Stimulated activated naive B cell treated with anti-CD40 and anti-IgM and Interleukin-4, amounts not matched to agents 10 μg/mL and 1 μg/mL and 100 μg/mL, for 72 hours (primary cell): ENCODE results near the gene CPNE5.
A peak's percentile ranks its signal among the peaks of the same experiment; 100 is the strongest.

Experiments used
- ATAC-seq, 2 donors: fragments of 150-1000 bp; cut with Tn5 transposase; replicated peaks; 2 replicates each; pipeline ENCODE4 v1.10.0; 2021; ENCODE audit warnings: moderate library complexity in 1 of 2
- DNase-seq: peaks from one replicate; pipeline ENCODE4 v3.0.0; 2021
- H3K27ac Mint-ChIP-seq: one replicate; pipeline ENCODE4 v1.8.0; 2022; ENCODE audit warnings: mild to moderate bottlenecking, mixed read lengths
- H3K27me3 Mint-ChIP-seq, 2 donors: one replicate each; pipeline ENCODE4 v1.8.0; 2022; ENCODE audit warnings: mixed read lengths in 2 of 2
- H3K36me3 Mint-ChIP-seq, 2 donors: one replicate each; pipeline ENCODE4 v1.8.0; 2022; ENCODE audit warnings: mixed read lengths in 2 of 2, mild to moderate bottlenecking in 1 of 2
- H3K4me1 Mint-ChIP-seq, 2 donors: one replicate each; pipeline ENCODE4 v1.8.0; 2022; ENCODE audit warnings: mixed read lengths in 2 of 2, mild to moderate bottlenecking in 1 of 2
- H3K4me3 Mint-ChIP-seq, 2 donors: one replicate each; pipeline ENCODE4 v1.8.0; 2022; ENCODE audit warnings: mild to moderate bottlenecking in 2 of 2, mixed read lengths in 2 of 2, moderate library complexity in 1 of 2
- H3K9me3 Mint-ChIP-seq, 2 donors: one replicate each; pipeline ENCODE4 v1.8.0; 2022; ENCODE audit warnings: mixed read lengths in 2 of 2, mild to moderate bottlenecking in 1 of 2

CPNE5 gene

DNA sequence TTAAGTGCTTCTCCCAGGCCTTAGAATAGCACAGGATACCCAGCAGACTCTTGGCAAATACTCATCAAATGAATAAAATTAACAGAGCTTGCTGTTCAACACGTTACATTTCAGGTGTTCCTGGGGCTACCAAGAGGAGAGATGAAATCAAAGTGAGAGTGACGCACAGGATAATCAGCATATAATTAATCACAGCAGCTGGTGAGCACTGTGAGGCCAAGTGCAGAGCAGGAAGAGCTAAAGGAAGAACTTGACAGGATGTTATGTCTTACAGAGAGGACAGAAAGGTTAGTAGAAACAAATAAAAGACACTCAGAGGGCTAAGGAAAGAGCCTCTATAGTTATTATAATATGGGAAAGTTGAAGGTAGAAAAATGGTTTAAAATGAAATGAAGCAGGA lies 26.6 kb upstream of the CPNE5 start:
- no peaks in the 10 kb centered on the region for H3K9me3 Mint-ChIP-seq
- H3K4me3 Mint-ChIP-seq = no peak overlapping the region
- H3K27ac Mint-ChIP-seq = no peak overlapping the region
- peaks cover 13 to 16% of the 10 kb centered on the region in 2 donors for H3K4me1 Mint-ChIP-seq
- no peaks in the 10 kb centered on the region for H3K27me3 Mint-ChIP-seq
- peaks cover 38 to 71% of the 10 kb centered on the region in 2 donors for H3K36me3 Mint-ChIP-seq
- DNase-seq (no peak), ATAC-seq (no peak)

DNA sequence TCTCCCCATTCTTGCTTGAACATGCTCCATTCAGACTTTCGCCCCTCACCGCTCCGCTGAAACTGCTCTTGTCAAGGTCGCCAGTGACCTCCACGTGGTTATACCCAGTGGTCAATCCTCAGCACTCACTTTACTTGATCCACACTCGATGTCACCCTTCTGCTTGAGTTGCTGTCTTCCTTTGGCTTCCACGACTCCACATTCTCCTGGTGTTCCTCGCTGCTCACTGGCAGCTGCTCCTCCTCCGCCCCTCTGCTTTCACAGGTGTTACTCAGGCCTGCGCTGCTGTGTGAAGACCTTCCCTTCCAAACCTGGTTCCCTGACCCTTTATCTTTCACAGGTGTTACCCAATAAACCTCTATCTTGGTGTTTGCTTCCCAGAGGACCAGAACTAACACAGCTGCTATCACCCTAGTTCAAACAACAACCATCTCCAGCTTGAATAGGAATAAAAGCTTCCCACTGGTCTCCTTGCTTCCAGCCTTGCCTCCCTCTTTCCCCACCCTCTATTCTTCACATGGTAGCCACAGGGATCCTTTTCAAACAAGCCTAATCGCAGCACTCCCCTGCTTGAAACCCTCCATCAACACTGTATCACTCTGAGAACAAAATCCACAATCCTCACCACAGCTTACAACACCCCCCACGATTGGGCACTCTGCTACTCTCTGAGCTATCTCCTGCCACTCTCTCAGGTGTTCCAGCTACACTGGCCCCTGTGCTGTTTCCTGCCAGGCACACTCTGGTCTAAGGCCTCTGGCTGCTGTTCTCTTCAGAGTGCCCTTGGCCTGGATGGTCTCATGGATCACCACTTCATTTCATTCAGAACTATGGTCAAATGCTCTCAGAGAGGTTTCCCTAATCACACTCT lies 24.7 kb upstream of the CPNE5 start:
- peaks cover 34 to 67% of the 10 kb centered on the region in 2 donors for H3K36me3 Mint-ChIP-seq
- H3K4me3 Mint-ChIP-seq = no peak overlapping the region
- H3K27me3 Mint-ChIP-seq = no peaks in the 10 kb centered on the region
- H3K9me3 Mint-ChIP-seq = no peaks in the 10 kb centered on the region
- ATAC-seq (no peak), DNase-seq (no peak)
- H3K27ac Mint-ChIP-seq = peak overlapping the region; percentile 2
- H3K4me1 Mint-ChIP-seq = peaks cover 7 to 14% of the 10 kb centered on the region in 2 donors

DNA sequence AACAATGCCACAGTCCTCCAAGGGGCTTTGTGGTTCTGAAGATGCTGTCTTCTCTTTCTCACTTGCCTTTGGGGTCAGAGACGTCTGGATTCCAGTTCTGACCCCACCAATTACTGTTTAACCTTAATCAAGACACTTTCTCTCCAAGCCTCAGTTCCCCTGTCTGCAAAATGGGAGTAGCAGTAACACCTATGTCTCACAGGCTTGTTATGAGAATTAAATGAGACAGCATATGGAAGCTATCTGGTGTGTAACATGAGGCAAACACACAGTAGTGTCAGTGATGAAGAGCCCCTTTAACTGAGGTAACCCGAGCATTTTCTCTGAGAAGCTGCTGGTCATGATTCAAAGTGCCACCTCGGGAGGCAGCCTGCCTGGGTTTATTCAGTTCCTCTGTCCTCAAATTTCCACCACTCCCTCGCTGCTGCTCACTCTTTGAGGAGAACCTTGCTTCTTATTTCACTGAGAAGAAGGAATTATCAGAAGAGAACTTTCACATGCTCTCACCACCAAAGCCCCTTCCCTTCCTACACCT lies 23.7 kb upstream of the CPNE5 start:
- DNase-seq (no peak), ATAC-seq (no peak)
- H3K36me3 Mint-ChIP-seq = peaks cover 32 to 70% of the 10 kb centered on the region in 2 donors
- H3K4me3 Mint-ChIP-seq = no peak overlapping the region
- H3K27ac Mint-ChIP-seq = no peak overlapping the region
- no peaks in the 10 kb centered on the region for H3K27me3 Mint-ChIP-seq
- no peaks in the 10 kb centered on the region for H3K9me3 Mint-ChIP-seq
- peaks cover 7 to 12% of the 10 kb centered on the region in 2 donors for H3K4me1 Mint-ChIP-seq

DNA sequence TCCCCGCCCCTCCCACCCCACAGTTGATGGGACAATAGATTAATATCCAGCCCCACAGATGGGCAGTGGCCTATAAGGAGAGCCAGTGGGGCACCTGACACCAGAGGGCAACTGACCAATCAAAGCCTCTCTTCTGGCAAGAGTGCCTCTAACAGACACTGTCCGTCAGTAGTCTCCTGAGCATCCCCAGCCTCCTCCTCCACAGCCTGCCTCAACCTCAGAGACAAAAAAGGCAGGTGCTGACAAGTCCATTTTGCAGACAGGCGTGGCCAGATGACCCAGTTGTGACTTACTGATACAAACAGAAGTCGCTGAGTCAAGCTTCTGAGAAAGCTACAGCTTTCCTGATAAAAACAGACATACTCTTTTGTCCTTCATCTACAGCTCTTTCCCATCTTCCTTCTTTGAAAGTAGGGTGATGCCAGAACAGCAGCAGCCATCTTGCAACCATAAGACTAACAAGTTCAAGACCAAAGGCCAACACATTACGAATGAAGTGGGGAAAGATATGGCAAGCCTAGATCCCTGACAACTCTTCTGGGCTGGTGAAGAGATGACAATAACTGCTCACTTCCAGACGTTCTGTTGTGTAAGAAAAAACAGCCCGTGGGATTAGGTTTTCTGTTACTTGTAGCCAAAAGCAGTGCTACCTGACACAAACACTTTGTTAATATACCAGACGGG lies 23.1 kb upstream of the CPNE5 start:
- ATAC-seq = no peak
- Mint-ChIP-seq H3K27me3 (no peaks in the 10 kb centered on the region), H3K4me1 (peaks cover 7 to 10% of the 10 kb centered on the region in 2 donors)

DNA sequence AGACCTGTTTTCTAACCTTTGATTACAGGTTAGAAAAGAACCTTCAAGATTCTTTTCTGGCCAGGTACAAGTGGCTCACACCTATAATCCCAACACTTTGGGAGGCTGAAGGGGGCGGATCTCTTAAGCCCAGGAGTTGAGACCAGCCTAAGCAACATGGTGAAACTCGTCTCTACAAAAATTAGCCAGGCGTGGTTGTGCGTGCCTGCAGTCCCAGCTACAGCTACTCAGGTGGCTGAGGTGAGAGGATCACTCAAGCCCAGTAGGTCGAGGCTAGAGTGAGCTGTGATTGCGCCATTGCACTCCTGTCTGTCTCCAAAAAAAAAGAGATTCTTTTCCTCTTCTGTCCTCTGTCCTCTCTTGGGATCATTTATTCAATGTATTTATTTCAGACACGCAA lies 20.9 kb upstream of the CPNE5 start:
- no peaks in the 10 kb centered on the region for H3K9me3 Mint-ChIP-seq
- ATAC-seq (no peak), DNase-seq (no peak)
- H3K36me3 Mint-ChIP-seq = peaks cover 40 to 62% of the 10 kb centered on the region in 2 donors
- peaks cover 7 to 10% of the 10 kb centered on the region in 2 donors for H3K4me1 Mint-ChIP-seq
- no peak overlapping the region for H3K4me3 Mint-ChIP-seq
- H3K27ac Mint-ChIP-seq = no peak overlapping the region
- no peaks in the 10 kb centered on the region for H3K27me3 Mint-ChIP-seq

More for the DNA sequence above, 23.1 kb upstream of the CPNE5 start:
- no peak overlapping the region for H3K4me3 Mint-ChIP-seq
- H3K9me3 Mint-ChIP-seq = no peaks in the 10 kb centered on the region
- no peak for DNase-seq
- no peak overlapping the region for H3K27ac Mint-ChIP-seq
- peaks cover 32 to 68% of the 10 kb centered on the region in 2 donors for H3K36me3 Mint-ChIP-seq

DNA sequence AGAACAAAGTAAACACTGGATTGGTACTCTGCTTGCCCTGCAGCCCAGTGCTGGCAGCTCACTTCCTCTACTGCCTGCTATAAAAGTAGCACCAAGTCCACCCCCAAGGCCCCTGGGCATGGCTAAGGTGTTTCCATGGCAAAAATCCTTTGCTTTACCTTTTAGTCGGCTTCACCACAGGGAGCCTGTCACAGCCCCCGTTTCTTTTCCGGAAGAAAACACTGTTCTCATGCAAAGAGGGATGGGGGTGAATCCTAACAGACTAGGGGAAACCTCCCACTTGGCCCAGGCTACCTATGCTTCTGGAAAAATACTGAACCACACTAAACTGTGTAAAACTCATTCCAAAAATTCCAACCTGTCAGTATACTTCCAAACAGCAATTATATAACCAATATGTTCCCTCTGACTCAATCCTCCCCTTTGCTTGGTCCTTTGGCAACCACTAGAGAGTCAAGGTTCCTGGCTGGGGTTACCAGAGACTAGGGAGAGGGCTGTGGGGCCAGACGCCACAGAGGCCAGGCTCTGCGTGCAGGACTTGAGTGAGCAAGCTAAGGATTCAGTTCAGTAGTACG lies 19.2 kb upstream of the CPNE5 start:
- Mint-ChIP-seq H3K36me3 (peaks cover 39 to 61% of the 10 kb centered on the region in 2 donors), H3K27ac (peak overlapping the region; percentile 38), H3K4me1 (peaks cover 0 to 4% of the 10 kb centered on the region in 2 donors), H3K4me3 (no peak overlapping the region), H3K9me3 (no peaks in the 10 kb centered on the region), H3K27me3 (no peaks in the 10 kb centered on the region)
- ATAC-seq (no peak), DNase-seq (no peak)

DNA sequence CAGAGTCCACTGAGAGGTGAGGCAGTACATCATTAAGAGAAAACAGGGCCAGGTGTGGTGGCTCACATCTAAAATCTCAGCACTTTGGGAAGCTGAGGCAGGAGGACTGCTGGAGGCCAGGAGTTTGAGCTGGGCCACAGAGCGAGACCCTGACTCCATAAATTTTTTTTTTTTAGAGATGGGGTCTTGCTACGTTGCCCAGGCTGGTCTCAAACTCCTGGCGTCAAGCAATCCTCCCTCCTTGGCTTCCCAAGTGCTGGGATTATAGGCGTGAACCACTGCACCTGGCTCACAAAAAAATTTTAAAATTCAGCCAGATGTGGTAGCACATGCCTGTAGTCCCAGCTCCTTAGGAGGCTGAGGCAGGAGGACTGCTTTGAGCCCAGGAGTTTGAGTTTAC lies 18.1 kb upstream of the CPNE5 start:
- ATAC-seq (no peak), DNase-seq (no peak)
- Mint-ChIP-seq H3K4me1 (peaks cover 0 to 2% of the 10 kb centered on the region in 2 donors), H3K36me3 (peaks cover 37 to 65% of the 10 kb centered on the region in 2 donors), H3K27me3 (no peaks in the 10 kb centered on the region), H3K9me3 (no peaks in the 10 kb centered on the region), H3K27ac (no peak overlapping the region), H3K4me3 (no peak overlapping the region)

DNA sequence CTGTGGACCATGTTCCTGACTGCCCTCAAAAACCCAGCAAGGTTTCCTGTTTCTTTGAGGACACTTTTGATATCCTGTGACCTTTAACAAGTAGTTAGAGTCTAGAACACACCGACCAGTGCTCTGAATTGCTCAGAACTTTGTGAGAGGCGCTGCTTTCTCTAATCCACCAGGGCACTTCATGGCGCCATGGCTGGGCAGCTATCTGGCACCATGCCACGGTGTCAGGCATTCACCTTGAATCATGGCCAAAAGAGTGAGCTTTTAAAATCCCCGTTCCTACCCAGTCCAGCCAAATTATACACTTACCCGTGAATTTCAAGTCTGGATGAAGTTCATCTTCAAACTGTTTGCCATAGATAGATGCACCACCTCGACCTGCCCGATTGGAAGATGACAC lies 17.0 kb upstream of the CPNE5 start:
- Mint-ChIP-seq H3K4me1 (peaks cover 0 to 2% of the 10 kb centered on the region in 2 donors), H3K27ac (no peak overlapping the region), H3K27me3 (no peaks in the 10 kb centered on the region), H3K9me3 (no peaks in the 10 kb centered on the region), H3K36me3 (peaks cover 42 to 70% of the 10 kb centered on the region in 2 donors), H3K4me3 (no peak overlapping the region)
- ATAC-seq (no peak), DNase-seq (no peak)

DNA sequence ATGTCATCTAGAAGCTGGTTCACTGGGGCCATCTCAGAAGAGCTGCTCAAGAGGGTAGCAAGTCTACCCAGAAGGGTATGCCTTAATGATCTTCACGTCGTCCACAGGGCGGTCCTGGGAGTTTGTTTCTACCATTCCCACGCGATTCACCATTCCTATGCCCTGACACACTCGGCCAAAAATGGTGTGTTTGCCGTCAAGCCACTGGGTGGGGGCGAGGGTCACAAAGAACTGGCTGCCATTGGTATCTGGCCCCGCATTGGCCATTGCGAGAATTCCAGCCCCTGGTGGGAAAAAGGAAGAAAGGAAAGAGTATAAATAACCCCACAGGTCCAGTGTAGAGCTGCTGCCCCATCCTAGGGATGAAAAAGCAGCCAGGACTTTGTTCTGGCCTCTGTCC lies 16.5 kb upstream of the CPNE5 start:
- peaks cover 44 to 68% of the 10 kb centered on the region in 2 donors for H3K36me3 Mint-ChIP-seq
- H3K4me1 Mint-ChIP-seq = peaks cover 0 to 2% of the 10 kb centered on the region in 2 donors
- H3K9me3 Mint-ChIP-seq = no peaks in the 10 kb centered on the region
- H3K4me3 Mint-ChIP-seq = no peak overlapping the region
- ATAC-seq (no peak), DNase-seq (no peak)
- no peaks in the 10 kb centered on the region for H3K27me3 Mint-ChIP-seq
- H3K27ac Mint-ChIP-seq = no peak overlapping the region

DNA sequence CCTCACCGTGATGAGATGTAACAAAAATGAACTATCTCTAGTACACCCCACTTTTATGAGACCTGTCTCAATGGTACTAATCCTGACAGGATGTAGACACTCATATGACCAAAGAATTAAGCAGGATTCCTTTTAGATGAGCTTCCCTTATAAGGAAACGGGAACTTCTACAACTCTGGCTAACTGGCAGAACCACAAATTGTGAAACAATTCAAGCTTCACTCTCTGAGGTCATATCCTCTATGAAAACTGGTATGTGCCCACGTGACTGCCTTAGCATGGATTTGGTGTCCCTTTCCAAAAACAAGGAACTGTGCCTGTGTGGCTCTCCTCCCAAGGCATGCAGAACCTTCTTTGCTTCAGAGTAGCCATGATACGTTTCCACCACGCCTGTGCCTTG lies 14.1 kb upstream of the CPNE5 start:
- peaks cover 12% of the 10 kb centered on the region in 2 donors for H3K4me1 Mint-ChIP-seq
- ATAC-seq (no peak), DNase-seq (no peak)
- H3K4me3 Mint-ChIP-seq = no peak overlapping the region
- H3K27me3 Mint-ChIP-seq = peaks cover 10 to 16% of the 10 kb centered on the region in 2 donors
- H3K9me3 Mint-ChIP-seq = no peaks in the 10 kb centered on the region
- peaks cover 43 to 75% of the 10 kb centered on the region in 2 donors for H3K36me3 Mint-ChIP-seq
- H3K27ac Mint-ChIP-seq = peak overlapping the region; percentile 56

DNA sequence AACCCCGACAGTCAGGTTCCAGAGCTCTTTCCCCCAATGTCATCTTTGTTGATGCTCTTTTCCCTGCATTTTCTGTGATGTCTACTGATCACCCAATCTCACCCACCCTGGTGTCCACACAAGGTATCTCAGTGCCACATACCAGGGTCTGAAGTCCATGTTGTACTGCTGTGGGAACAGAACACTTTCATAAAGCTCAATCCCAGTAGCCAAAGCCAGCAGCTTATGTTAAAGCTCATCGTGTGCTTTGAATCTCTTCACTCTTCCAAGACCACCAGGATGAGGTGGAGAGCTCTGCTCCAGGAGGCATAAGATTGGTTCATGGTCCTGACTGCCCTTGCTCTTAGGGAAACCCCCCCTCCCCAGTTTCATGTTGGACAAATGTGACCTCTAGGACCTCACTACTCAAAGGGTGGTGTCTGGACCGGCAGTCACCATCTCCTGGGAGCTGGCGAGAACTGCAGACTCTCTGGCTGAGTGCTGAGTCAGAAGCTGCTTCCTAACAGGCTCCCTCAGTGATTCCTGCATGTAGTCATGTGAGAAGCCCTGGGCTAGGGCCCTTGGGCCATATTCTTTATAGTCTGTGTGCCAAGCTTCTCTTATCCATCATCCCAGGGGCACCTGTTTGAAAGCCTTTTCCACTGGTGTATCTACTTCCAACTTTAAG lies 13.4 kb upstream of the CPNE5 start:
- Mint-ChIP-seq H3K4me1 (peaks cover 12% of the 10 kb centered on the region in 2 donors), H3K27ac (no peak overlapping the region), H3K4me3 (no peak overlapping the region), H3K36me3 (peaks cover 43 to 75% of the 10 kb centered on the region in 2 donors), H3K27me3 (peaks cover 13 to 18% of the 10 kb centered on the region in 2 donors), H3K9me3 (no peaks in the 10 kb centered on the region)
- ATAC-seq (no peak), DNase-seq (no peak)

DNA sequence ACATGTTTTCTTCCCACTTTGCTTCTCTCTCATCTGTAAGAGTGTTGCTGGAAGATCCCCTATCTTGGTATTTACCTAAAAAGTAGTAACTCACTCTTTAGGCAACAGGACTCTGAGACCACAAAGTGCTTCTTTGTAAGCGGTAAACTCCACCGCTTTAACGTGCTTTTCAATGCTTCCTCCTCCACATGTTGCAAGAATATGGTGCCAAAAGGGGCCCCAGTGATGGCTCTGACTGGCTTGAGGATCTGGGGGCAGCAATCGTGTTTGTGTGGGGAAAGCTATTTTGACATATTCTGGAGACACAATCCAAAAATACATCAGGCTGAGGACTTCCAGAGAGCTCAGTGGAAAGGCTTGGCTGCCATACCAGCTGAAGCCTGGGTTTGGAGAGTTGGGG lies 12.4 kb upstream of the CPNE5 start:
- Mint-ChIP-seq H3K27me3 (peaks cover 13 to 18% of the 10 kb centered on the region in 2 donors), H3K9me3 (no peaks in the 10 kb centered on the region), H3K4me3 (no peak overlapping the region), H3K27ac (no peak overlapping the region), H3K36me3 (peaks cover 40 to 67% of the 10 kb centered on the region in 2 donors), H3K4me1 (peaks cover 12% of the 10 kb centered on the region in 2 donors)
- ATAC-seq (no peak), DNase-seq (no peak)

DNA sequence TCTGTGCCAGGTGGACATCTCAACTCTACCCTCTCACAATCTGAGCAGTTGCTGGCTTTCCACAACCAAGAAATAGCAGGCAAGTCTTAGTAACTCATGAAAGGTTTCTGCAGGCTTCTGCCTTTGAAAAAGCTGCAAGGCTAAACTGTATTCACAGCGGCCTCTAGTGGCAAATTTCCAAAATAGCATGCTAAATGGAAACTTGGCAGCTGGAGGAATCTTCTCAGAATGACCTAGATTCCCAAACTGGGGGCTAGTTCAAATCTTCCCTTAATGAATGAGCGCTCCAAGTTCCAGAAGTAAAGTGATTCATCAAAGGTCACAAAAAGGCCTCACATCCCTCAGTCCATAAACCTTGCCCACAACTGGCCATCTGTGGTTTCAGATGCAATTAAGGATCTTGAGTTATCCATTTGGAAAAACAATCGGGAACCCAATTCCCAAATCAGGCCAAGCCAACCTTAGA lies 11.9 kb upstream of the CPNE5 start:
- Mint-ChIP-seq H3K27me3 (peaks cover 13 to 18% of the 10 kb centered on the region in 2 donors), H3K4me3 (no peak overlapping the region), H3K4me1 (peaks cover 12% of the 10 kb centered on the region in 2 donors), H3K27ac (no peak overlapping the region), H3K9me3 (no peaks in the 10 kb centered on the region), H3K36me3 (peaks cover 35 to 63% of the 10 kb centered on the region in 2 donors)
- ATAC-seq (peak in 1 of 2 donors; percentile 29), DNase-seq (no peak)

DNA sequence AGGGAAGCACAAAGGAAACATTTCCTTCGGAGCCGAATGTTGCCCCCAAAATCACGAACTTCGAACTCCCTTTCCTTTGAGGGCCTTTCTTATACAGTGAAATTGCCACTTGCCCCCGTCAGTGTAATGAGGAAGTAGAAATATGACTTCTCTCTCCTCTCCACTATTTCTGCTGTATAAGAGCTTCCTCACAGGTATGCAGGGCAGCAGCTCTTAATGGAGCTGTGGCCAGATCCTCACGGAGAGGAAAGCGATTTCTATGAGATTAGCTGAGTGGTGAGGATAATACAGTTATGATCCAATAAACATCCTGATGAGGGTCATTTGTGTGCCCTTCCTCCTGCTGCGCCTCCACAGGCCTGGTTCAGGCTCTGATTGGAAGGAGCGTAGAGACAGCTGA lies 10.8 kb upstream of the CPNE5 start:
- peaks cover 32 to 63% of the 10 kb centered on the region in 2 donors for H3K36me3 Mint-ChIP-seq
- DNase-seq = no peak
- H3K9me3 Mint-ChIP-seq = no peaks in the 10 kb centered on the region

More for the DNA sequence above, 10.8 kb upstream of the CPNE5 start:
- Mint-ChIP-seq H3K27me3 (peaks cover 20 to 23% of the 10 kb centered on the region in 2 donors), H3K27ac (no peak overlapping the region), H3K4me1 (peaks cover 12% of the 10 kb centered on the region in 2 donors), H3K4me3 (no peak overlapping the region)
- no peak for ATAC-seq
